A204.1 (cell line): ENCODE results near the gene IL20RB.
A peak's percentile ranks its signal among the peaks of the same experiment; 100 is the strongest.
"Not testable (repeated sequence)": the region's sequence is repeated elsewhere in the genome, so short reads cannot be mapped to it uniquely, and the experiment has no call there.

Experiments used
- FAIRE-seq: peaks from 2 replicates; lab custom pipeline; 2012; peaks lifted over from hg19 to GRCh38; lab: Jason Lieb, UNC

Gene IL20RB

DNA sequence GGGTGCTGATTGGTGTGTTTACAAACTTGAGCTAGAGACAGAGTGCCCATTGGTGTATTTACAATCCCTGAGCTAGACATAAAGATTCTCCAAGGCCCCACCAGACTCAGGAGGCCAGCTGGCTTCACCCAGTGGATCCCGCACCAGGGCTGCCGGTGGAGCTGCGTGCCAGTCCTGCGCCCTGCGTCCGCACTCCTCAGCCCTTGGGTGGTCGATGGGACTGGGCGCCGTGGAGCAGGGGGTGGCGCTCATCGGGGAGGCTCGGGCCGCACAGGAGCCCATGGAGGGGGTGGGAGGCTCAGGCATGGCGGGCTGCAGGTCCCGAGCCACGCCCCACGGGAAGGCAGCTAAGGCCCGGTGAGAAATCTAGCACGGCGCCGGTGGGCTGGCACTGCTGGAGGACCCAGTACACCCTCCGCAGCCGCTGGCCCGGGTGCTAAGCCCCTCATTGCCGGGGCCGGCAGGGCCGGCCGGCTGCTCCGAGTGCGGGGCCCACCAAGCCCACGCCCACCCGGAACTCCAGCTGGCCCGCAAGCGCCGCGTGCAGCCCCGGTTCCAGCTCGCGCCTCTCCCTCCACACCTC is 29.7 kb downstream of the IL20RB start:
- FAIRE-seq = not testable (repeated sequence)

- FAIRE-seq = no peak
Measured at GRCh38 chr3:136988651-136989050, 30.9 kb downstream of the IL20RB start.

- FAIRE-seq = no peak
Measured at GRCh38 chr3:136989781-136990524, 32.2 kb downstream of the IL20RB start.

DNA sequence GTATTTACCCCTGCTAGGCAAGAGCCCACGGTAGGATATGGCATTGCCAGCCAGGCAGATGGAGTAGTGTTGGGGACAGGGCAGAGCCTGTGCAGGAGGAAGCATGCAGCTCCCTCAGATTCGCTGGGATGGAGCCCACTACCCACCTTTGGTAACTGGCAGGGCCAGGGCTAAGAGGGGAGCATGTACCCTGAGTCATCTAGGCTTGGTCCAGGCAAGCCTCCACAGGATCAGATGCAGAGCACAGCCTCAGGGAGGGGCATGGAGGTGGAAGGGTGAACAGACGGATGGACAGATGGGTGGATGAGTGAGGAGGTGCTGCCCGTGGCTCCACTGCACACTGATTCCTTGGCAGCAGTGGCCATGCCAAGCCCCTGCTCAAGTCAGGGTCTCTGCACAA is 33.0 kb downstream of the IL20RB start:
- no peak for FAIRE-seq

DNA sequence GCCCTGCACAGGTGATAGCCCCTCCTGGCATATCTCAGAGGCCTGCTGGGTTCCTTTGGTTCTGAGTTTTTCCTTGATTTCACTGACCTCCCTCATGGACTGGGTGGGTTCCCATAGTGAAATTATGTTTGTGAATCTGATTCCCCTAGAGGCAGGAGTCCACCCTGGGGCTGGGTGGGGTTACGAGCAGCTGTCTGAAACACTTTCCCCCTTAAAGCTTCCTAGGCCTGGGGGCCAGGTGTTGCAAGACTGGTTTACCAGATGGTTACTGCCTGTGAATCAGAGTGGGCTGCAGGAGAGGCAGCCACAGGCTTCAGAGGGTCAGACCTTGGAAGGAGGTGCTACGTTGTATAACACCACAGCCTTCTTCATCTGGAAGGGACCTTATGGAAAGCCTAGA is 34.3 kb downstream of the IL20RB start:
- no peak for FAIRE-seq

DNA sequence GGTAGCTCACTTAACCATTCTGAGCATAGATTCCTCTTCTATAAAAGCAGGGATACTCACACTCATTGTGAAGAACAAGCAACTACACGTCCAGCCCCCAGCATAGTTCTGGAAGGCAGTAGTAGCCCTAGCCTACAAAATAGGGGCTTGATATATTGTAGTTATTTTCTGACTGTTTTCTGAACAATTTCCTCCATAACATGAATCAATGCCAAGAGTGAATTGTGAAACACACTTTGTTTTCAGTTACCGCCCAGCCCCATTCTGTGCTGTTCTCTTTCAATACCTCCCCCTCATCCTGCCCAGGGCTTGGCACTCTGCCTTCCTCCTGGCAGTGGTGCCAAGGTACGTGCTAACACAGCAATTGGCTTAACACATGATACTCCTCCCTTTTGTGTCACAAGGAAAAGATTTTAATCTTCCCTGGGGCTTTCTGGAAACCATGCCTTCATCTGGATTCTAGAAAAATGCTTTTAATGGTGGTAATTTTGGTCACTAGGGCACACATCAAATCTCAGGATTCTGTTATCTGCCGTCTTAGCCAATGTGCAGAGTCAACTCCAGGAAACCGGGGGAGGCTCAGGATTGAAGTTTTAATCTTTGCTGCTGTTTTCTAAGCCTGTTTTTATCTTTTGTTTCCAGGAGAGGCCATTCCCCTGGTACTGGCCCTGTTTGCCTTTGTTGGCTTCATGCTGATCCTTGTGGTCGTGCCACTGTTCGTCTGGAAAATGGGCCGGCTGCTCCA is 37.2 kb downstream of the IL20RB start:
- FAIRE-seq = no peak

GRCh38 chr3:136995652-136996051 is 37.9 kb downstream of the IL20RB start:
- no peak for FAIRE-seq

DNA sequence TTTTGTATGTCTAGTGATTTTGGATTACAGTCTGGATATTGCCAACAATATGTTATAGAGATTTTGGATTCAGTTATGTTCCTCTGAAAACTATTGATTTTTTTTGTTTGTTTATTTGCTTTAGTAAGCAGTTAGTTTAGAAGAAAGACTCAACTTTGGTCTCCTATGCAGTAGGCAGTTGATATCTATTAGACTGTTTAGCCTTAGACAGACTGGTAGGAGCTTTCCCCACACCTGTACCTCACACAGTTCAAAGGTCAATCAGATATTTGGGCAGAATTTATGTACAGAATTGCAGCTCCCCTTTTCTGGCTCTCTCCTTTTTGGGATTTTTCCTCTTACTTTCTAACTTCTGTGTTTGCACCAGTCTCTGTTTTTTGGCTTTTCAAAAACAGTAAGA is 42.3 kb downstream of the IL20RB start:
- FAIRE-seq = no peak

DNA sequence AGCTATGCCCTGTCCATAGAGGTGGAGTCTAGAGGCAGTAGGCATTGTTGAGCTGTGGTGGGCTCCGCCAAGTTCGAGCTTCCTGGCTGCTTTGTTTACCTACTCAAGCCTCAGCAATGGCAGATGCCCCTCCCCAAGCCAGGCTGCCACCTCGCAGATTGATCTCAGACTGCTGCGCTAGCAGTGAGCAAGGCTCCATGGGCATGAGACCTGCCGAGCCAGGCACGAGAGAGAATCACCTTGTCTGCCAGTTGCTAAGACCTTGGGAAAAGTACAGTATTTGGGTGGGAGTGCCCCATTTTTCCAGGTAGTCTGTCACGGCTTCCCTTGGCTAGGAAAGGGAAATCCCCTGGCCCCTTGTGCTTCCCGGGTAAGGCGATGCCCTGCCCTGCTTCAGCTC is 49.6 kb downstream of the IL20RB start:
- not testable (repeated sequence) for FAIRE-seq

DNA sequence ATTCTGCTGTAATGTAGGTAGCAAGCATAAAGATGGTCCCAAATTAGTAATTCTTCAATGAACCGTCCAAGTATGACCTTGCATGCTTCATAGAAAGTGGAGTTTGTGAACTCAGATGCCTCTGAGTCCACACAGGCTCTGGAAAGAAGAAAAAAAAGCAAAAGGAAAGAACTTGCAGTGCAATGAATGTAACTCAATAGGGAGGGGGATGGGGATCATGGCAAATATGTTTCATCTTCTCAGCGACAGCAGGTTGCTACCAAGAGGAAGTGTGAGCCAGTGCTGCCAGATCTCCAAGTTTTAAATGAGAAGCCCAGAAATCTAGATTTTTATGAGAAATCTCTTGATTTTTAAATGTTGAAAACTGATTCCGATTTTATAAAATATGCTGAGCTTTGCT is 50.3 kb downstream of the IL20RB start:
- FAIRE-seq = no peak

- FAIRE-seq = no peak
Measured at GRCh38 chr3:137008976-137009375, 51.2 kb downstream of the IL20RB start.

DNA sequence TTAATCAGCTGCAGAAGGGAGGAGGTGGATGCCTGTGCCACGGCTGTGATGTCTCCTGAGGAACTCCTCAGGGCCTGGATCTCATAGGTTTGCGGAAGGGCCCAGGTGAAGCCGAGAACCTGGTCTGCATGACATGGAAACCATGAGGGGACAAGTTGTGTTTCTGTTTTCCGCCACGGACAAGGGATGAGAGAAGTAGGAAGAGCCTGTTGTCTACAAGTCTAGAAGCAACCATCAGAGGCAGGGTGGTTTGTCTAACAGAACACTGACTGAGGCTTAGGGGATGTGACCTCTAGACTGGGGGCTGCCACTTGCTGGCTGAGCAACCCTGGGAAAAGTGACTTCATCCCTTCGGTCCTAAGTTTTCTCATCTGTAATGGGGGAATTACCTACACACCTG is 52.4 kb downstream of the IL20RB start:
- no peak for FAIRE-seq

- no peak for FAIRE-seq
Measured at GRCh38 chr3:137011153-137011552, 53.4 kb downstream of the IL20RB start.

- FAIRE-seq = no peak
Measured at GRCh38 chr3:137012097-137012501, 54.3 kb downstream of the IL20RB start.

- FAIRE-seq = peak; percentile 96
Measured at GRCh38 chr3:137013951-137014688, 56.3 kb downstream of the IL20RB start.

DNA sequence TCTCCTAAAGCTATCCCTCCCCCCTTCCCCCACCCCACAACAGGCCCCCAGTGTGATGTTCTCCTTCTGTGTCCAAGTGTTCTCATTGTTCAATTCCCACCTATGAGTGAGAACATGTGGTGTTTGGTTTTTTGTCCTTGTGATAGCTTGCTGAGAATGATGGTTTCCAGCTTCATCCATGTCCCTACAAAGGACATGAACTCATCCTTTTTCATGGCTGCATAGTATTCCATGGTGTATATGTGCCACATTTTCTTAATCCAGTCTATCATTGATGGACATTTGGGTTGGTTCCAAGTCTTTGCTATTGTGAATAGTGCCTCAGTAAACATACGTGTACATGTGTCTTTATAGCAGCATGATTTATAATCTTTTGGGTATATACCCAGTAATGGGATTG is 59.5 kb downstream of the IL20RB start:
- FAIRE-seq = not testable (repeated sequence)

GRCh38 chr3:137020315-137020714 is 62.5 kb downstream of the IL20RB start:
- no peak for FAIRE-seq

GRCh38 chr3:137020888-137021287 is 63.1 kb downstream of the IL20RB start:
- peak; percentile 72 for FAIRE-seq

DNA sequence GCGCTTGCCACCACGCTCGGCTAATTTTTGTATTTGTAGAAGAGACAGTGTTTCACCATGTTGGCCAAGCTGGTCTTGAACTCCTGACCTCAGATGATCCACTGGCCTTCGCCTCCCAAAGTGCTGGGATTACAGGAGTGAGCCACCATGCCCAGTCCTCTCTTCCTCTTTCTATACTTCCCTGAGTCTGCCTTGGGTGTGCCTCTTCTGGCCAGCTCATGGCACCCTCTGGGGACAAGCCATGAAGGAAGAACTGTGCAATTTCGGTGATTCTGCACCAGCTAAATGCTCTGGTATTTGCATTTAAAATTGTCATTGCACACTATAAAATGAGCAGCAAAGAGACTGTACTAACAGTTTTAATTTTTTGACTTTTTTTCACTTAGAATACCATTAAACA is 66.6 kb downstream of the IL20RB start:
- no peak for FAIRE-seq

DNA sequence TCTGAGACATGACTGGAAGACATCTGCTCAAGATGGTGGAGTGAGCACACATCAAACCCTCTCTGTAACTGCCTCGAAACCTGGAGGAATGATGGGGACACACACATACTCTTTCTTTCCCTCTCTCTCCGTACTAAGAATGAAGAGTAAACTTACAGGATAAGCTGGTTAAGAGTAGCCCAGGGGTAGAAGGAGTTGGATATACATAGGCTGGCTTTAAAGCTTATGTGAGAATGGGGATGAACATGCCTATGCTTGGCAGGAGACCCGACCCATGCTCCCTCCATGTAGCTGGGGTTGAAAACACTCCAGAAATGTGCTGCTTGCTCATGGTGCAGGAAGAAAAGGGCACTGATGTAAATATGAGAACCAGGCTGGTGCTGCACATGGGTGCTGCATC is 68.9 kb downstream of the IL20RB start:
- FAIRE-seq = no peak

GRCh38 chr3:137032465-137033120 is 74.8 kb downstream of the IL20RB start:
- FAIRE-seq = peak; percentile 79

DNA sequence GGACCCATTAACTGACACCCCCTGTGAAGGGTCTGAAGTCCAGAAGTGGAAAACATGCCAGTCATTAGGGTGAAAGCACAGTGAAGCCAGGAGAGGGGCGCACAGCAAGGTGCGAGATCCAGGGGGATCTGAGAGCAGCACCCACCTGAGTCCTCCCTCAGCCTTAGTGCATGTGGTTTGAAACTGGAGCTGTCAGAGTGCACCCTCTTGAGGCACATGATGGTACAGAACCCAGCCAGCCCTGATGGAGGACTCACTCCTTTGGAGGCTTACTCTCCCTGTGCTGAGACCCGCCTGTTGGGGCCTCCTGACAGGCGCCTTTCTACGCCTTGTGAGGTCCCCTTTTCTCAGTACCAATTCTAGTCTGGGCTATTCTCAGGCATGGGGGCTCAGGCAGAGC is 77.8 kb downstream of the IL20RB start:
- FAIRE-seq = no peak
